ENCODE data around the gene RHBDD1. TPM values are rescaled to one million over a fixed set of nuclear protein-coding genes. Genes with fewer than 3 reads are reported as not detected.

The RHBDD1 gene
- total RNA-seq, 6 donors from 2014 or later: 2.6 to 40.2 (median 14.5) TPM

DNA sequence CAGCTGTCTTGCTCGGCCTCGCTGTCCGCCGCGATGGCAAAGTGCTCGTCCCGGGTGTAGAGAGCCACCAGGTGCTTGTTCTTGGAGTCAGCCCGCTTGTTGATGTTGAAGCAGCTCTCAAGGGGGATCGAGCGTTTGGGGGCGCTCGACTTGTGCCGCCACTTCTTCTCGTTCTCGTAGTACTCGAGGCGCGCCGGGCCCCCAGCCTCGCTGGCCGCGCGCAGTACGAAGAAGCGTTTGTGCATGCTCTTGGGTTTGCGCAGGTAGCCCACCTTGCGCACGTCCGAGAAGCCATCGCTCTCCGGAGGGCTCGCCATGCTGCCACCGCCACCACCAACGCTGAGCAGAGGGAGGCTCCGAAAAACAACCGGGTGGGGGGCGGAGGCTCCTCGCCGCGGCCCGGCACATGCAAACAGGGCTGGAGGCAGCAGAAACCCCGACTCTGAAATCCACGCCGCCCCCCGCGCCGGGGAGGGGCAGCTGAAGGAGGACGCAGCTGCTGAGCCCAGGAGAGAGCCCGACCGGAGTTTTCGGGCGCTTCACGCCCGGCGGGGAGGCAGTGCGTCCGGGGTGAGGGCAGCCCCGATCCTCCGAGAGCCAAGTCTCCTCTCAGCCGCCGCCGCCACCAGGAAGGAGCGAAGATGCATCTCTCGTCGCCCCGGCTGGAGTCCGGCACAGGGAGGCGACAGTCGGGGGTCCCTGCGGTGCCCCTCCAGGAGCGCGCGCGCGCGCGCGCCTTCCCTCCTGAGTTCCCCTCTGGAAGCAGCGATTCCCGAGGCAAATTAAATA, 37.2 kb upstream of the RHBDD1 start:
- TF ChIP-seq POLR2A (IDR thresholded peaks at IDR 0.05) (no peak), EP300 (IDR thresholded peaks at IDR 0.05) (no peak), POLR2AphosphoS5 (IDR thresholded peaks at IDR 0.05) (no peak)
- TF ChIP-seq, protein P1, sequence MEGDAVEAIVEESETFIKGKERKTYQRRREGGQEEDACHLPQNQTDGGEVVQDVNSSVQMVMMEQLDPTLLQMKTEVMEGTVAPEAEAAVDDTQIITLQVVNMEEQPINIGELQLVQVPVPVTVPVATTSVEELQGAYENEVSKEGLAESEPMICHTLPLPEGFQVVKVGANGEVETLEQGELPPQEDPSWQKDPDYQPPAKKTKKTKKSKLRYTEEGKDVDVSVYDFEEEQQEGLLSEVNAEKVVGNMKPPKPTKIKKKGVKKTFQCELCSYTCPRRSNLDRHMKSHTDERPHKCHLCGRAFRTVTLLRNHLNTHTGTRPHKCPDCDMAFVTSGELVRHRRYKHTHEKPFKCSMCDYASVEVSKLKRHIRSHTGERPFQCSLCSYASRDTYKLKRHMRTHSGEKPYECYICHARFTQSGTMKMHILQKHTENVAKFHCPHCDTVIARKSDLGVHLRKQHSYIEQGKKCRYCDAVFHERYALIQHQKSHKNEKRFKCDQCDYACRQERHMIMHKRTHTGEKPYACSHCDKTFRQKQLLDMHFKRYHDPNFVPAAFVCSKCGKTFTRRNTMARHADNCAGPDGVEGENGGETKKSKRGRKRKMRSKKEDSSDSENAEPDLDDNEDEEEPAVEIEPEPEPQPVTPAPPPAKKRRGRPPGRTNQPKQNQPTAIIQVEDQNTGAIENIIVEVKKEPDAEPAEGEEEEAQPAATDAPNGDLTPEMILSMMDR (IDR thresholded peaks at IDR 0.05): no peak
- H3K4me3 ChIP-seq: peak overlapping the region; percentile 26 to 91 (median 70)
- peaks cover 0 to 4% (median 0%) of the 10 kb centered on the region in 4 donors for H3K36me3 ChIP-seq
- WGBS, 2 donors: 0 to 8% methylated on average over 1 to 40 of the region's 80 CpGs
- peaks cover 33 to 78% (median 48%) of the 10 kb centered on the region in 4 donors for H3K4me1 ChIP-seq
- H3K9me3 ChIP-seq: no peaks in the 10 kb centered on the region
- H3K27me3 ChIP-seq: no peaks in the 10 kb centered on the region
- peak overlapping the region; percentile 76 to 90 (median 88) for H3K27ac ChIP-seq
- ATAC-seq (ENCODE audit: low FRiP score in 2 of 2) (peak in 1 of 2 donors; percentile 27), DNase-seq (peak; percentile 31 to 91)

DNA sequence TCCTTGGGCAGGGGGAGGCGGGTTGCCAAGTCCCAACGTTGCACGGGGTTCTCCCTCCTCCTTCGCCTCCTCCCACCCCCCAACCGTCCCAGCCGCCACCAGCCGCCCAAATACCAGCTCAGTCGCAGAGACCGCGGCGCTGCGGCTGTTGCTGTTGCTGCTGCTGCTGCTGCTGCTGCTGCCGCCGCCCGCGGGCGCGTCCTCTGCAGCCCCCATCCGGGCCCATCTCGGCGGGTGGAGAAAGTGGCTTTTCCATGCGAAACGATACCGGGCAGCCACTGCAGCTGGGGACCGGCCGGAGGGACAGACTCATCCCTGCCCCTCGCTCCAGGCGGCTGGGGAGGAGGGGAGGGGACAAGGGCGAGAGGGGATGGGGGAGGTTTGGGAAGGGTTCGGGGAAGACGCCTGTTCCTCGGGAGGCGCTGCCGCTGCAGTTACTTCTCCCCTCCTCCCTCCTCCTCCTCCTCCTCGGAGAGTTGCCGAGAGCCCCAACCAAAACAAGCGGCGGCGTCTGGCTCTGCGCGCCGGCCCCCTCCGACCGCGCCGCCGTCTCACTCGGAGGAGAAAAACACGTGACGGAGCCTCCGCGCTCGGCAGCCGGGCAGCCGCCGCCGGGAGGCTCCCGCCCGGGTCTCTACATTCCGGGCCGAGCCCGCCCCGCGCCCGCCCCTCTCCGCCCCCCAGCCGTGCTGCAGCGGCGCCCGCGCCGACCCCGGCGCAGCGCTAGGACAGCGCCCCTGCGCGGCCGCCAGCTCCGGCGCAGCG, 36.5 kb upstream of the RHBDD1 start, which contains the start of gene IRS1:
Gene IRS1, minus strand, starts transcription at position 610 of the 765 bp plus-strand sequence. CDS start 1,082 bp downstream, outside the sequence.
- TF ChIP-seq POLR2AphosphoS5 (IDR thresholded peaks at IDR 0.05): peak in 1 of 2 donors; percentile 10
- TF ChIP-seq POLR2A (IDR thresholded peaks at IDR 0.05): peak in 1 of 4 donors; percentile 48
- TF ChIP-seq, protein P1 (IDR thresholded peaks at IDR 0.05): peak in 4 of 6 experiments; percentile 60 to 75 (median 73)
- no peak for TF ChIP-seq EP300 (IDR thresholded peaks at IDR 0.05)
- WGBS, 2 donors: 0% methylated on average over 15 to 44 of the region's 82 CpGs
- ATAC-seq (ENCODE audit: low FRiP score in 2 of 2) (peak; percentile 62 to 77), DNase-seq (peak; percentile 71 to 94)
- peak within 1 kb of the TSS; percentile 76 to 90 (median 88) for H3K27ac ChIP-seq
- peaks cover 33 to 72% (median 43%) of the 10 kb centered on the region in 4 donors for H3K4me1 ChIP-seq
- H3K4me3 ChIP-seq: peak within 1 kb of the TSS; percentile 26 to 91 (median 70)
- no peaks in the 10 kb centered on the region for H3K27me3 ChIP-seq
- H3K9me3 ChIP-seq: no peaks in the 10 kb centered on the region
- peaks cover 0 to 4% (median 0%) of the 10 kb centered on the region in 4 donors for H3K36me3 ChIP-seq

DNA sequence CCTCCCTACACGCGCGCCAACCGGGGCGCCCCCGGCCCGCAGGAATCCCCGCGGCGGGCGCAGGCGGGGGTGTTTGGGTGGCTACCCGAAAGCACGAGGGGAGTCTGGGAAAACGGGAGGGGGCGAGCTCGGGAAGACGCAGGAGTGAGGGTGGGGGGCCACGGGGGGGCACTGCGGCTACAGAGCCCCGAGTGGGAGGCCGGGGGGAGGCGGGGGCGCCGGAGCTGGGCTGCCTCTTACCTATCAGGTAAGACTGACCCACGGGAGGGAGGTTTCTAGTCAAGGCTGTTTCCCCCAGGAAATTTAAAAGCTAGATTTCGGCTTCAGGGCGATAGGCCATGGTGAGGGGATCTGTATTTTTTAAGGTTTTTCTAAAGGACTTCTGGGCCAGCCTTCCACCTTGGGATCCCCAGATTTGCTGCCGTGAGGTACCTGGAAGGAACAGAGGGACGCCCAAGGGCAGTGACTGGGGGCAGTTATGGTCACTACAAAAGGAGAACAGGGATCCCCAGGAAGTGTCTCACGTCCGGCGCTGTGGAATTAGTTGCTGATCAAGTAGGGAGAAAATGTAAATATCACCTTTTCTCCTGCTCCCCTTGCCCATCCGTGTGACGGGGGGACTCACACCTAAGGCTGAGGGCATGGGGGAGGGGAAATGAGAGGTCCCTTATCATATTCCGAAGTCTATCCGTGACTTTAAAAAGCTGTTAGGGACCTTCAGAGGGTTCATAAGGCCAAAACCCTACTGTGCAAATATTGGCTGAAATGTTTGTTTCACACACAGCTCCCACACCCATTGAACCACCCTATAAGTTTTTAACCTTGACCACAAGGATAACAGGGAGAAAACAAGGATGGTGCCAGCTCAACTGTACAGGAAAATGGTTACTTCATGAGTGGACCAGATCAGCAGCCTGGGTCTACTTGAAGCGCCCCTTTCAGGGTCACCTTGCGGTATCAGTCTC, 35.6 kb upstream of the RHBDD1 start:
- ATAC-seq (ENCODE audit: low FRiP score in 2 of 2) (no peak), DNase-seq (peak in 1 of 2 donors; percentile 26)
- Histone ChIP-seq H3K36me3 (peaks cover 0 to 4% (median 0%) of the 10 kb centered on the region in 4 donors), H3K4me1 (peaks cover 24 to 63% (median 36%) of the 10 kb centered on the region in 4 donors), H3K27me3 (no peaks in the 10 kb centered on the region), H3K4me3 (peak overlapping the region; percentile 22 to 91 (median 70)), H3K9me3 (no peaks in the 10 kb centered on the region), H3K27ac (peak overlapping the region; percentile 76 to 90 (median 88))
- 5 to 10% methylated on average over 20 to 33 of the region's 39 CpGs for WGBS, 2 donors
- TF ChIP-seq, protein P1 (IDR thresholded peaks at IDR 0.05): peak in 2 of 6 experiments; percentile 67 to 72
- TF ChIP-seq POLR2AphosphoS5 (IDR thresholded peaks at IDR 0.05): no peak
